ENCODE measurements around the gene AP5Z1.
A peak's percentile ranks its signal among the peaks of the same experiment; 100 is the strongest.
"Not testable (repeated sequence)": the region's sequence is repeated elsewhere in the genome, so short reads cannot be mapped to it uniquely, and the experiment has no call there.

Gene AP5Z1

GRCh38 chr7:4788627-4789189, 13.3 kb downstream of the AP5Z1 start:
- DNase-seq (ENCODE audit: low read depth in 2 of 2), result no peak

- no peak for DNase-seq (ENCODE audit: low read depth in 2 of 2)
Observed at GRCh38 chr7:4789194-4790077, 14.0 kb downstream of the AP5Z1 start.

GRCh38 chr7:4790078-4790465, 14.6 kb downstream of the AP5Z1 start:
- no peak for DNase-seq (ENCODE audit: low read depth in 2 of 2)

- no peak for DNase-seq (ENCODE audit: low read depth in 2 of 2)
Observed at GRCh38 chr7:4790516-4790991, 15.1 kb downstream of the AP5Z1 start.

GRCh38 chr7:4791101-4791737, 15.8 kb downstream of the AP5Z1 start:
- DNase-seq (ENCODE audit: low read depth in 2 of 2), result no peak

- peak; percentile 73 to 82 for DNase-seq (ENCODE audit: low read depth in 2 of 2)
Observed at GRCh38 chr7:4791738-4792536, 16.5 kb downstream of the AP5Z1 start.

- DNase-seq (ENCODE audit: low read depth in 2 of 2), result no peak
Observed at GRCh38 chr7:4792537-4793126, 17.2 kb downstream of the AP5Z1 start.

GRCh38 chr7:4793385-4793993, 18.1 kb downstream of the AP5Z1 start:
- DNase-seq (ENCODE audit: low read depth in 2 of 2), result not testable (repeated sequence)

GRCh38 chr7:4794171-4794570, 18.7 kb downstream of the AP5Z1 start:
- DNase-seq (ENCODE audit: low read depth in 2 of 2), result not testable (repeated sequence)

GRCh38 chr7:4794591-4795350, 19.3 kb downstream of the AP5Z1 start:
- DNase-seq (ENCODE audit: low read depth in 2 of 2), result no peak

GRCh38 chr7:4796453-4796852, 21.0 kb downstream of the AP5Z1 start:
- DNase-seq (ENCODE audit: low read depth in 2 of 2), result no peak

GRCh38 chr7:4797858-4798705, 22.7 kb downstream of the AP5Z1 start:
- DNase-seq (ENCODE audit: low read depth in 2 of 2), result peak; percentile 34 to 53

GRCh38 chr7:4798706-4799235, 23.3 kb downstream of the AP5Z1 start:
- DNase-seq (ENCODE audit: low read depth in 2 of 2), result no peak

- DNase-seq (ENCODE audit: low read depth in 2 of 2), result no peak
Observed at GRCh38 chr7:4799508-4800268, 24.3 kb downstream of the AP5Z1 start.

GRCh38 chr7:4800487-4800886, 25.1 kb downstream of the AP5Z1 start:
- no peak for DNase-seq (ENCODE audit: low read depth in 2 of 2)

GRCh38 chr7:4800926-4801838, 25.8 kb downstream of the AP5Z1 start:
- DNase-seq (ENCODE audit: low read depth in 2 of 2), result no peak

- no peak for DNase-seq (ENCODE audit: low read depth in 2 of 2)
Observed at GRCh38 chr7:4801839-4802231, 26.4 kb downstream of the AP5Z1 start.

Measured in activated CD4-positive, alpha-beta T cell treated with anti-CD3 and anti-CD28 coated beads for 24 hours (primary cell).